ENCODE results near the gene USP6.

DNA sequence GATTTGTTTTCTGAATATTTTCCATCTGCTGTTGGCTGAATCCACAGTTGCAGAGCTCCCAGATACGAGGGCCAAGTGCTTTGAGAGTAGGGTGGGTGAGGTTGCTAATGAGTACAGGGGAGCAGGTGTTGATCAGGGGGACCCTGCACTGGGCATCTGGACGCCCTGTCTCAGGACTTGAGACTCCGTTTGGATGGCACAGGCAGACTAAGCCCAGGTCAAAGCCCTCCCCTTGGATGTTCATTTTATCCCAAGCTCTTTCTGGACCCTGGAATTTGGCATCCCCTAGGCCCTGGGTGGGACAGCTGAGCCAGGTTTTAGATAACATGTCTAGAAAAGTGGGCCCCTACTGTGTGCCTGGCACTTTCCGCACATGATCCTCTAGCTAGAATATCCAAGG, 12.1 kb downstream of the USP6 start:
- no peak for TF ChIP-seq POLR2A (IDR thresholded peaks at IDR 0.05; ENCODE audit: low read depth, low read length)
- no peak for TF ChIP-seq TAF1 (IDR thresholded peaks at IDR 0.05; ENCODE audit: borderline replicate concordance, low read depth, low read length)
- TF ChIP-seq POLR2AphosphoS5 (IDR thresholded peaks at IDR 0.05; ENCODE audit: low read depth, low read length) = no peak

Data from GM12892 (cell line).